GM12874 (cell line): ENCODE data around the gene BRD3.

Experiments used
- CTCF ChIP-seq: IDR thresholded peaks from 2 replicates; pipeline ENCODE4 v1.5.1; 2011; ENCODE audit warnings: low read depth, mild to moderate bottlenecking, control low read depth, low read length, moderate library complexity; ENCODE audit not compliant: insufficient read depth

BRD3 gene

GRCh38 chr9:134059661-134060395, 8.0 kb downstream of the BRD3 start:
- TF ChIP-seq CTCF: peak; percentile 27; the same call in 1 of the 2 replicates

GRCh38 chr9:134059188-134059641, 8.6 kb downstream of the BRD3 start:
- TF ChIP-seq CTCF: no peak

GRCh38 chr9:134058716-134059115, 9.1 kb downstream of the BRD3 start:
- no peak for TF ChIP-seq CTCF

GRCh38 chr9:134057751-134058701, 9.8 kb downstream of the BRD3 start:
- TF ChIP-seq CTCF: no peak

- no peak for TF ChIP-seq CTCF
Measured at GRCh38 chr9:134057307-134057657, 10.5 kb downstream of the BRD3 start.

GRCh38 chr9:134056483-134057306, 11.1 kb downstream of the BRD3 start:
- TF ChIP-seq CTCF: no peak
